Skeletal muscle satellite cell (primary cell): ENCODE measurements around the gene IL36B.

Experiments used
- H3K27me3 ChIP-seq: 2 replicates; pipeline ENCODE4 v1.7.0; 2013; ENCODE audit warnings: low read length; ENCODE audit not compliant: control insufficient read depth, insufficient read depth
- H3K36me3 ChIP-seq: 2 replicates; pipeline ENCODE4 v1.7.0; 2013; ENCODE audit warnings: mild to moderate bottlenecking, control low read depth, low read length; ENCODE audit not compliant: insufficient read depth
- H3K4me1 ChIP-seq: 2 replicates; pipeline ENCODE4 v1.7.0; 2013; ENCODE audit warnings: low read length; ENCODE audit not compliant: control insufficient read depth, insufficient read depth
- H3K4me2 ChIP-seq: 2 replicates; pipeline ENCODE4 v1.7.0; 2013; ENCODE audit warnings: mild to moderate bottlenecking, low read length
- H3K4me3 ChIP-seq: 2 replicates; pipeline ENCODE4 v1.7.0; 2013; ENCODE audit warnings: low read length
- H3K9ac ChIP-seq: 2 replicates; pipeline ENCODE4 v1.7.0; 2013; ENCODE audit warnings: mild to moderate bottlenecking, low read depth, low read length, moderate library complexity
- H3K9me3 ChIP-seq: replicated peaks from 2 replicates; pipeline ENCODE4 v1.7.0; 2013; ENCODE audit warnings: mild to moderate bottlenecking, control low read depth, low read length

The IL36B gene

DNA sequence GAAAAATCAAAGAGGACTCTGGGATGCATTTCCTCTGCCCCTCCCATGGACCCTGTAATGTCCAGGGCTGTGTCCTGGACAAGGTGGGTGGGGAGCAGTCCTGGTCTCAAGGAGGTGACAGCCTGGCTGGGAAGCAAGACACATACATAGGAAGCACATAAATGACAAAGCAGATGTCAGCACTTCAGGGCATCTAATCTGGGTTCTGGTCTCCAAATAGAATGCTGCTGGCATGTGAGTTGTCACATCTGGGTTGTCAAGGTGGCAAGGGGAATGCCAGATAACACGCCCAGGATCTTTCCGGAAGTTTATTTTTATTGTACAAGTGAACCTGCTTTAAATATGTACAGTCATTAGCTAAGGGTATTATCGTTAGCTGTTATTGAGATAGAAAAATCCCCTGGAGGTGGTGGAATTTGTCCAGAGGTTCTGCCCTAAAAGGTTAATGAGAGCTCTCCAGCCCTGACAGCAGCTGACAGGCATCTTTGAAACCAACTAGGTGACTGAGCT is 20.7 kb upstream of the IL36B start:
- Histone ChIP-seq H3K27me3 (peaks cover 41% of the 10 kb centered on the region), H3K9me3 (no peaks in the 10 kb centered on the region), H3K4me2 (no peak overlapping the region), H3K9ac (no peak overlapping the region), H3K36me3 (no peaks in the 10 kb centered on the region), H3K4me1 (no peaks in the 10 kb centered on the region), H3K4me3 (no peak overlapping the region)

DNA sequence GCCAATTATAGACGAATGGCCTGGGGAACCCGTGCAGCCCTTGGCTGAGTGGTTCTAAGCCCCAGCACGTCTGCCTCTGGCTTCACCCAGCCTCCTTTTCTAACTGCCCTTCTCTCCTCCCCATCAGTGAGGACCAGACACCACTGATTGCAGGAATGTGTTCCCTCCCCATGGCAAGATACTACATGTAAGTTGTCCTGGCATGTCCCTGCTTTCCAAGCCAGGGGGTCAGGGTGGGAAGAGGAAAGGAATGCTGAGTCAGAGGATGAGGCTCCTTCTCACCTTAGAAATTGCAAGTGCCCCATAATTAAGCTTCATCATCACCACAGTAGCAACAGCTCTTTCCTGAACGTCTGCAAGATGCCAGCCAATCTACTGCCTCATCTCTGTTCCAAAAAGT is 19.9 kb upstream of the IL36B start:
- no peaks in the 10 kb centered on the region for H3K36me3 ChIP-seq
- no peak overlapping the region for H3K4me2 ChIP-seq
- H3K4me1 ChIP-seq, result no peaks in the 10 kb centered on the region
- H3K4me3 ChIP-seq, result no peak overlapping the region
- H3K27me3 ChIP-seq, result peaks cover 47% of the 10 kb centered on the region
- H3K9ac ChIP-seq, result no peak overlapping the region
- H3K9me3 ChIP-seq, result no peaks in the 10 kb centered on the region

GRCh38 chr2:113070606-113070975 is 17.9 kb upstream of the IL36B start:
- no peaks in the 10 kb centered on the region for H3K36me3 ChIP-seq
- H3K4me2 ChIP-seq, result no peak overlapping the region
- H3K9ac ChIP-seq, result no peak overlapping the region
- no peaks in the 10 kb centered on the region for H3K9me3 ChIP-seq
- H3K4me1 ChIP-seq, result no peaks in the 10 kb centered on the region
- H3K4me3 ChIP-seq, result no peak overlapping the region
- peaks cover 43% of the 10 kb centered on the region for H3K27me3 ChIP-seq

DNA sequence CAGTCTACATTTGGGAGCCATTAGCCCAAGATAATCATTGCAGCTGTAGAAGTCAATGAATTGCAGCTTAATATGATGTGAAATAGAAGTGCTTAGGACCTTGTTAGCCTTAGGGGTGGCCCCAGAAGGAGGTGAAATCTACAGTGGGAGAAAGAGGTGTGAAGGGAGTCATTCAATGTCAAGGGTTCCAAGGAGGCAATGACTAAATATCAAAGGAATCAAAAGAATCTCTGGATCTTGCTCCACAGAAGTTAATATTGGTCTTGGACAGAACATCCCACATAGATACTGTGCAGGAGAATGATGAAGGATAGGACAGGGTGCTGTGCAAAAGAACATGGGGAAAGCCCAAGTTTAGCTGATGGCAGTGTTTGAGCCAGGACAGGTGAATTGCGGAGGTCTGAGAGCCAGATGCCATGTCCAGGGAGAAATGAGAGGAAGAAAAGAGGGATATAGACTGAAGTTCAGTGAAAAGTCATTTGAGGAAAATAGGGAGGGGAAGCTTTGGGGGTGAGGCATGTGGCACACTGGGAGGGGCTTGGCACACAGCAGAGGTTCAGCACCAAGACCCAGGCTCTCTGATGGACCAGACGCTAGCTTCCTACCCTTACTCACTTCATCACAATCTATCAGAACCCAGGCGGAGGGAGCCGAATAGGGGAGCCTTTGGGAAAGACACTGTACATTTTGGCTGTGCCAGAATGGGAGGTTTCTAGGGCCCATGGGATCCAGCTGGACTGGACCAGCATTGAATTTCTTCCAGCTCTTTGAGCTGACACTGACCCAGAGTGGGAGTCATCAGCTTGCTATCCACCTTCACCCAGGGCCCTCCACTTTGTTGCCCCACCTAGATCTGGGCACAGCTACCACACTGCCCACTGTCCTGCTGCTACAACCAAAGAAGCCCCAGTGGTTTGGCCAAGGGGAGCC is 17.3 kb upstream of the IL36B start:
- Histone ChIP-seq H3K4me3 (no peak overlapping the region), H3K9me3 (no peaks in the 10 kb centered on the region), H3K27me3 (peaks cover 45% of the 10 kb centered on the region), H3K36me3 (no peaks in the 10 kb centered on the region), H3K9ac (no peak overlapping the region), H3K4me1 (no peaks in the 10 kb centered on the region), H3K4me2 (no peak overlapping the region)

GRCh38 chr2:113068706-113069485 is 16.2 kb upstream of the IL36B start:
- Histone ChIP-seq H3K4me1 (no peaks in the 10 kb centered on the region), H3K9ac (no peak overlapping the region), H3K4me2 (no peak overlapping the region), H3K4me3 (no peak overlapping the region), H3K27me3 (peaks cover 48% of the 10 kb centered on the region), H3K9me3 (no peaks in the 10 kb centered on the region), H3K36me3 (no peaks in the 10 kb centered on the region)

DNA sequence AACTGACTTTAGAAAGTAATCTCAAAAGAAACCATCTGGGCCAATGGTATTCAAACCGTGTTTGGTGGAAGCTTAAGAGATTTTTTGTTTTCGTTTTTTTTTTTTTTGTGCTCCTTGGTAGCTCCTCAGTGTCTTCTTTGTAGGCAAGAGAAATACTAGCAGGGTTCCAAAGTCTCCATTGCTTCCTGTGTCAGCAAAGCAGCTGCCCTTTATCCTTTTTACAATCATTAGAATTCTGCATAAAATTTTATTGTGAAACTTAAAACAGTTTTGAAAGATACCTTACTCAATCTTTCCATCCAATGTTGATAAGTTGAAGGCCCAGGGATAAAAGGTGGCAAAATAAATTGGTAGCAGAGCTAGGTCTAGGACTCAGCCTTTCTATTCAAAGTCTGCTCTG is 15.6 kb upstream of the IL36B start:
- H3K4me1 ChIP-seq, result no peaks in the 10 kb centered on the region
- H3K36me3 ChIP-seq, result no peaks in the 10 kb centered on the region
- H3K4me3 ChIP-seq, result no peak overlapping the region
- no peaks in the 10 kb centered on the region for H3K9me3 ChIP-seq
- H3K9ac ChIP-seq, result no peak overlapping the region
- no peak overlapping the region for H3K4me2 ChIP-seq
- peaks cover 54% of the 10 kb centered on the region for H3K27me3 ChIP-seq

GRCh38 chr2:113067681-113068080 is 15.0 kb upstream of the IL36B start, which contains the start of gene IL1F10:
Gene IL1F10 (plus strand): TSS chr2:113067970. CDS start chr2:113072739, 4,769 bp downstream.
- Histone ChIP-seq H3K4me3 (no peak within 1 kb of the TSS), H3K9ac (no peak within 1 kb of the TSS), H3K4me1 (no peaks in the 10 kb centered on the region), H3K4me2 (no peak within 1 kb of the TSS), H3K27me3 (peaks cover 49% of the 10 kb centered on the region), H3K36me3 (no peaks in the 10 kb centered on the region), H3K9me3 (no peaks in the 10 kb centered on the region)

DNA sequence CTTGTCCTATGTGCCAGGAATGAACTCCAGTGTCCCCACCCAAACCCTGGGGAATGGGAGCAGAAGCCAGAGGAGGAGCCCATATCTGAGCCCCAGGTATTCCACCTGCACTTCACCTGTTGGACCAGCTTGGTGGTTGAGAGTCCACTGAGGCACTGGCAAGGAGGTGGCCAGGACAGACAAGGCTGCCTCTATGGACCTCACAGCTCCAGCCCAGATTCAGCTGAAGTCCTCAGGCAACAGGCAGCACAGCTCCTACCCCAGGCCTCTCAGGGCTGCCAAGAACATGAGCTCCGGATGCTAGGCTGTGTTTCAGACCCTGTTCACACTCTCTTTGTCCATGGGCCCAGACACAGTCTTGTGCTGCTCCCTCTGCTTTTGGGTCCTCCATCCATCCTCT is 12.2 kb upstream of the IL36B start:
- H3K9ac ChIP-seq, result no peak overlapping the region
- no peaks in the 10 kb centered on the region for H3K36me3 ChIP-seq
- peaks cover 37% of the 10 kb centered on the region for H3K27me3 ChIP-seq
- no peaks in the 10 kb centered on the region for H3K4me1 ChIP-seq
- H3K4me3 ChIP-seq, result no peak overlapping the region
- no peaks in the 10 kb centered on the region for H3K9me3 ChIP-seq
- no peak overlapping the region for H3K4me2 ChIP-seq

- Histone ChIP-seq H3K36me3 (no peaks in the 10 kb centered on the region), H3K27me3 (peaks cover 31% of the 10 kb centered on the region), H3K4me2 (no peak overlapping the region), H3K9ac (no peak overlapping the region), H3K9me3 (no peaks in the 10 kb centered on the region), H3K4me3 (no peak overlapping the region), H3K4me1 (no peaks in the 10 kb centered on the region)
Measured at GRCh38 chr2:113064281-113064680, 11.6 kb upstream of the IL36B start.

- Histone ChIP-seq H3K4me2 (no peak overlapping the region), H3K4me3 (no peak overlapping the region), H3K9me3 (no peaks in the 10 kb centered on the region), H3K9ac (no peak overlapping the region), H3K4me1 (no peaks in the 10 kb centered on the region), H3K27me3 (peaks cover 30% of the 10 kb centered on the region), H3K36me3 (no peaks in the 10 kb centered on the region)
Measured at GRCh38 chr2:113061896-113062770, 9.5 kb upstream of the IL36B start.

DNA sequence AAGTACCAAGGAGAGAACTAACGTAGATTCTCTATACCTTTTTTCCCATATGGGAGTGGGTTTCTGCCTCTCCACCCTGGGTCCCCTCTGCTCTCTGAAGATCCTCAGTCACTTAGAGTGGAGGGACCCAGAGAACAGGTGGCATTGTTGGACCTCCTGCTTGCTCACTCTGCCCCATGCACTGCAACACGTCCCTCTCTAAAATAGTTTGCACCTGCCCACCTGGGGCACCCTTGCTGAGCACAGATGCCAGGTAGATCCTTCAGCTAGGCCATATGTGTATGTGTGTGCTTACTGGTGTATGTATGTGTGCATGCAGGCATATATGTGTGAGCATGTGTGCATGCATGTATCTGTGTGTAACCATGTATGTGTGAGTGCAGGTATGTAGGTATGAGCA is 8.6 kb upstream of the IL36B start:
- Histone ChIP-seq H3K4me3 (no peak overlapping the region), H3K9ac (no peak overlapping the region), H3K9me3 (no peaks in the 10 kb centered on the region), H3K27me3 (peaks cover 34% of the 10 kb centered on the region), H3K36me3 (no peaks in the 10 kb centered on the region), H3K4me2 (no peak overlapping the region), H3K4me1 (no peaks in the 10 kb centered on the region)
